Posterior vena cava (tissue), 2 donors: ENCODE results near the gene UBA3. TPM values are rescaled to one million over a fixed set of nuclear protein-coding genes. Genes with fewer than 3 reads are reported as not detected.

ENCODE experiments used
- DNase-seq: peaks from one replicate; pipeline ENCODE4 v3.0.0-alpha.2; 2020; ENCODE audit warnings: low spot score
- intact Hi-C, 2 donors: fragments of 100-400 bp; cut with DNase I; formaldehyde crosslinking; loops; one replicate each; pipeline versions ENCODE4 v1.14.1 to v1.14.2; 2022 to 2023
- total RNA-seq, 2 donors: library from RNA; stranded (reverse); fragmentation: NEBNext Ultra II Directional; extraction: Animal tissue kit (Norgen Biotek cat#: 25700); gene quantifications; one replicate each; pipeline ENCODE4 v1.2.1, GENCODE V29; 2021
- donor health status: DM: yes; HTN: yes; CAD: no.
- donor health status: DM: yes; HTN: yes; CAD: no.

The UBA3 gene
- total RNA-seq, 2 donors from 2014 or later: 53.0 to 57.9 TPM

DNA sequence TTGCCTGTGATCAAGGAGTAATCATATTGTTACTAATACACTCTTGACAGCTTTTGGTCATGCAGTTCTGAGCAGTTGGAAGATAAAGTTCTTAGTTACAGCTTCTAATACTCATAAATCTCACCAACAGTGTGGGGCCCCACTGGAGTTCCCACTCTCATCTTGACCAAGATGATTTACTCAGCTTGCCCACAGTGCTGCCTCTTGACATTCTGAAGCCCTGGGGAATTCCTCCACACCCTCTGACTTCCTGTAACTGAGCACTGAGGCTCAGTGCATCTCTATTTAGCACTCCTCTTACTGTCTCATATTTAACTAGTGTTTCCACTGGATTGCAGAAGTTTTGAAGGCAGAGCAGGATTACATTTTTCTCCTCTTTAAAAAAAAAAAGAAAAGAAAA, 2.6 kb upstream of the UBA3 start:
- intact Hi-C loops: no loop called here
- no peak for DNase-seq

DNA sequence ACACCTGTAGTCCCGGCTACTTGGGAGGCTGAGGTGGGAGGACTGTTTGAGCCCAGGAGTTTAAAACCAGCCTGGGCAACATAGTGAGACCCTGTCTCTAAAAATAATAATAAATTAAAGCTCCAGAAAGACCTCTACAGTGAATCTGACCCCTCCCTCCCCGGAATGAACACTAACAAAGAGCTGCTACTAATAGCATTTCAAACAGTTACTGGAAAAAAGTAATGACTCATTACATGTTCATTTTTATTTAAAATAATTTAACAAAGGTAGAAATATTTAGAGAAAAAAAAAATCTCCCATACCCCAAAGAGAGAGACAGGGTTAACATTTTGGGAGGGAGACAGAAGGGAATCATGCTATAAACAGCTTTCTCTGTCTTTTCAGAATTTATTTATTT, 2.2 kb upstream of the UBA3 start:
- intact Hi-C loops: no loop called here
- DNase-seq: no peak

DNA sequence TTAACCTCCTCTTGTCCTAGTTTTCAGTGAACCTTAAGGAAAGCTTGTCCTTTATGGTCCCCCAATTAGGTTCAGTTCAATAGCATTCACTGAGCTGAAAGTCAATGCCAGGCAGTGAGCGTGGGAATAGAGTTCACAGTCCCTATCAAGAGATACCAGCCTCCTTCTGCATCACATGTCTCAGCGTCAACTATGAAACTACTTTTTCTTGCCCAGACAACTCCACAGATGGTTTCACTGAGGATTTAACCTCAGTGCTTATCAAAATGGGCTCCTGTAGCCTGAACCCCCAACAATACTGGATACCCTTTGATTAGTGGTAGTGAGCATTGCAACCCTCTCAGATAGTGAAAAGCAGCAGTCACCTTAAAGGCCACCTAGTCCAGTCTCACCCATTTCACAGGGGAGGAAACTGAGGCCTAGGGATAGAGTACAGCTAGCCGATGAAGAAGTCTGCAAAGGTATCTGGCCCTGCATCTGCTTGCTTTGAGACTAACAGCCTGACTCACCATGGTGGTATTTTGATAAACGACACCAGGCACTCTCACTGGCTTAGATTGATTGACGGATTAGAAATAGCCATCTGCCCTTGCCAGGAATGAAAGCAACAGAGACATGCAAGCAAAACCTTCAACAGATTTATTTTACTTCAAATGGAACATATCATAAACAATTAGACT, 1.6 kb upstream of the UBA3 start:
- DNase-seq: no peak
- intact Hi-C loops: no loop called here

DNA sequence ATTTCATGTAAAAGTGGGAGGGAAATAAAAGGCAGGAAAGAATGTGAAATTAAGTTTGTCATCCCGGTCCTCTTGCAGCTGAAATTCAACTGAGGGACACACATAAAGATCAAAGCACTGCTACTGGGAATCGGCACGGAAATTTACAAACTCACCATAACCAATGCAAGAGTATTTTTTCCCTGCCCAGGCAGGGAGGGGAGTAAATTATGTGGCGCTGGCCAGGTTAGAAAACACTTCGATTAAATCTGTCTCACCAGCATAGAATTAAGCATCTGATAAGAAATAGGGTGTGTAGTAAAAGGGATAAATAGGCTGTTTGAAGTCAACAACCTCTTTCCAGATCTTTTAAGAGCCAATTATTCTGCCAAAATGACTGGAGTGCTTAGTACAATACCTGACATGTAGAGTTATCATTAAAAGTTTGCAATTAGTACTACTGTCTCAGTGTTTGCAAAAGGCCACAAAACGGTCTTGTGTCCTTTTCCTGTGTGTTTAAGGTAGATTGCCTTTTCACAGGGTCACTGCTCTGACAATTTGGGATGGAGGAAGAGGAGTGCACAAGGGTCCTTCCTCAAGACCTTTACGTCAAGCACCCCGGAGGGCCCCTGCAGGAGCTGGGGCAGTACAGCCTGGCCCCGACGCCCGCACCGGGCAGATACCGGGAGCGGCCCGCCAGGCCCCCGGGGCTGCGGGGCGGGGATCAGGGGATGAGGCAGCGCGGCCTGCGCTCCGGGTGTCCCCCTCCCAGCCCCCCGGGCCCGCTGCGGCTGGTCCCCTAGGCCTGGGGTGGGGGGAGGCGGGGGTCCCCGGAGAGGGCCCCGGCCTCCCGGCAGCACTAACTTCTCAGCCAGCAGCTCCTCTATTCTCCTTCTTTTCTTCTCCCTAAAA, 651 bp downstream of the UBA3 start:
- intact Hi-C loops: no loop called here
- peak; percentile 80 for DNase-seq

DNA sequence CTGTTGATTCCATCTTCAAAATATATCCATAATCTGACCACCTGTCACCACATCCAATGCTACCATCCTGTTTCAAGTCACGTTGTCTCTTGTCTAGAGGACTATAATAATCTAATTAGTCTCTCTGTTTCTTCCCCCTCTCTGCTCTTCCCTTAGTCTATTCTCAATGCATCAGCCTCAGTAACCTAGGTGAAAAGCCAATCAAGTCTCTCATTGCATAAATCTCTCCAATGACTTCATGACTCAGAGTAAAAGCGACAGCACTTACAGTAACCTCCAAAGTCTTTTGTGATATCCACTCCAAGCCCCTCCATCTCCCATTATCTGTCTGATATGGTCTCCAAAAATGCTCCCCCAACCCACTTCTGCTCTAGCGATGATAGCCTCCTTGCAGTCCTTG, 7.2 kb downstream of the UBA3 start:
- intact Hi-C loops: no loop called here
- no peak for DNase-seq

DNA sequence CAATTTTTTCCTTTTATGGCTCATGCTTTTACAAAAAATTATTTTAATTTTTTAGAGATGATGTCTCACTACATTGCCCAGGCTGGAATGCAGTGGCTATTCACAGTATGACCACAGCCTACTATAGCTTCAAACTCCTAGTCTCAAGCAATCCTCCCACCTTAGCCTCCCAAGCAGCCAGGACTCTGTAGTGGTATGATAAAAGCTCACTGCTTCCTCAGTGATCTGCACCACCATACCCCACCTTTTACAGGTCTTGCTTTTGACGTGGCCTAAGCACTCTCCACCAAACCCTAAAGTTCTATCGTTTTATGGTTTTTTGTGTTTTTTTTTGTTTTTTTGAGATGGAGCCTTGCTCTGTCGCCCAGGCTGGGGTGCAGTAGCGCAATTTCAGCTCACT, 14.0 kb downstream of the UBA3 start:
- no peak for DNase-seq
- intact Hi-C loops: no loop called here

DNA sequence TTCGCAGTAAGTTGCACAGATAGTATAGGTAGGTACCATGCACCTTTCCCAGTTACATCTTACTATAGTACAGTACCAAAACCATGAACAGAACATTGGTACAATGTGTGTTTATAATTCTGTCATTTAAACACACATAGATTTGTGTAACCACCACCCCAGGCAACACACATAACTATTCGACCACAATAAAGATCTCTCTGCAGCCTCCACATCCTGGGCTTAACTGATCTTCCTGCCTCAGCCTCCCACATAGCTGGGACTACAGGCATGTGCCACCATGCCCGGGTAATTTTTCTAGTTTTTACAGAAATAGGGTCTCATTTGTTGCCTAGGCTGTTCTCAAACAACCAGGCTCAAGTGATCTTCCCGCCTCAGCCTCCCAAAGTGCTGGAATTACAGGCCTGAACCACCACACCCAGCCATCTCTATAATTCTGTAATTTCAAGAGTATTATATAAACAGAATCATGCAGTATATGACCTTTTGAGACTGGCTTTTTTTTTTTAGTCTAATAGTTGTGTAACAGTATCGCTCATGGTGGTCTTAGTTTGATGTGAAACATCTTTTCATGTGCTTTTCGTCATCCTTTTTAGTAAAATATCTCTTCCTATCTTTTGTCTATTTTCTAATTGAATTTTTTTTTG, 14.7 kb downstream of the UBA3 start:
- intact Hi-C loops: no loop called here
- DNase-seq: no peak

DNA sequence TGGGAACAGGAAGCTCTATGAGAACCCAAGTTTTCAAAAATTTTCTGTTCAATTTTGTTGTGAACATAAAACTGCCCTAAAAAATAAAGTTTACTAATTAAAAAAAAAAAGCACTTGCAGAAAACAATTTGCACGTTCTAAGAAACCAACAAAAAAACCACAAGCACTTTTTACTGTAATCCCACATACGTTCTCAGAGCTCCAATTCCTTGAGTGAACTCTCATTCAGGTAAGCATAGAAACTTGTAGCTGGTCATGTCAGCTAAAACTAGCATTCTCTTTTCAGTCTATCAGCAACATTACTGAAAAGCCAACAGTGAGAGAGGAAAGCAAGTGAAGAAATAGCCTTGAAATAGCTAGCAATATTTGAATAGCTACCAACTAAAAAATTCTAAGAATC, 16.5 kb downstream of the UBA3 start:
- intact Hi-C loops: no loop called here
- DNase-seq: no peak

DNA sequence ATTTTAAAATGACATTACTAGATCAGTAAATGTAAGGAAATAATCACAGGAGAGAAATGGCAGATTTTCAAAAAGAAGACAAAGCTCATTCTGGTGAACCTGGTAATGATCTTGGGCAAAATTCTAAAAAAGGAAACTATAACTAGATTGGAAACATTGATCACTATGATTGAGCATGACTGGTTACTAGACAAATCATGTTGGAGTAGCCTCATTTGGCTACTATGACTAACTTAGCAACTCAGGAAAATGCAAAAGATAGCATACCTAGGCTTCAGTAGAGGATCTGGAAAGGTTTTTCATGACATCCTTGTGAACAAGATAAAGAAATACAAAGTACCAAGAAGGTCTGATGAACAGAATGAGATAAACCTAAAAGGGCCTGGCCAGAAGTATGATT, 20.5 kb downstream of the UBA3 start:
- intact Hi-C loops: no loop called here
- DNase-seq: no peak

DNA sequence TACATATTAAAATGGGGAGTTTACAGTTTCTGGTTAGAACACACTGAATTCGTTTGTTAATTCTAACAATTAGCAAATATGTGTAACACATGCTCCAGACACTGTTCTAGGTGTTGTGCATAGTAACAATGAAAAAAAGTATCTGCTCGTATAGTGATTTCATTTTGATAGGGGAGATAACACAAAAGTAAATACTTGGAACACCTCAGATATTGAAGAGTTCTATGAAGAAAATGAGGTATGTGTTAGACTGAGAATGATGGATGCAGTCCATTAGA, 21.3 kb downstream of the UBA3 start:
- DNase-seq: no peak
- intact Hi-C loops: no loop called here

DNA sequence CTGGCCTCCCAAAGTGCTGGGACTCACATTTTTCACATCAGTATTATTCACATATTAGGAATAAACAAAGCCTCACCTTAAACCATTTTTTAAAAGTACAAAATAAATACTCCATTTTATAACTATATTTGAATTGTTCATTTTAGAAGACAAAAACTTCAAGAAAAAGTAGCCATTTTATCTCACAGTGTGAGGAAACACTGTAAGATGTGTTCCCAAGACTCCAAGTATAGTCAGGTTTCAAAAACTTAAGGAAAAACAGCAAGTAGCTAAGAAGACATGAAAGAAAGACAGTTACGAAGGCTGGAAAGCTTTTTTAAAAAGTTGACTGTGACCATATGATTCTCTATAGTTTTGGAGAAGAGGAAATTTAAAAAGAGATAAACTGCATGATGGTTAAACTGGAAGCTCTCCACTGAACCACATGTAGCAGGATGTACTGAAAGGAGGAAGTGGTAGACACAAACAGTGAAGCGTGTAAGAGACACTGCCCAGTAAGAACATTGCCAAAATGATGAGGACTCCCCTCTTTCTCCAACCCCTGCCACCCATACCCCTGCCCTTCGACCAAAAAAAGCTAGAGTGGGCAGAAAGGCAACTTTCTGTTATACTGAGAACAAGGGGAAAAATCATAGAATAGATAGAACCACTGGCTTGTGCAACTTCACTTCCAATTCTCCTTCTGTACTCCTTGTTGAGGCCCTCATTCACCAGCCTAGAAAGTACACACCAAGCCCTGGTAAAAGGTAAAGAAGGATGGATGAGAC, 21.8 kb downstream of the UBA3 start:
- intact Hi-C loops: no loop called here

DNA sequence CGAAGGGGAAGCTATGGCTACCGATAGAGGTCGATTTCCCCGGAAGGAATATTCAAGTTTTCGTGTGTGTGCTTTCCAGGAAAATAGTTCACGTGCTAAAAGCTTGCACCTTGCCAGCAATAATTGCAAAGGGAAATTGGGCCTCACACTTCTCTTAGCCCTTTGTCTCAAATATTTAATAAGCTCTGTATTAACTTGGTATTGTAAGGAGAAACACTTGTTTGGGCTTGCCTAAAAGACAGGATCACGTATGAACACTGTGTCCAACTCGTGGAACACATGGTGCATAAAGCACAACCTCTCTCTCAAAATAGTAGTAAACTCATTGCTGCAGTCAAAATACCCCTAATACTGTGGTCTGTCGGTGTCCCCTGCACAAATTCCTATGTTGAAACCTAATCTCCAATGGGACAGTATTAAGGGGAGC, 27.7 kb downstream of the UBA3 start:
- intact Hi-C loops: no loop called here
- DNase-seq: no peak

More for the DNA sequence above, 21.8 kb downstream of the UBA3 start:
- no peak for DNase-seq

DNA sequence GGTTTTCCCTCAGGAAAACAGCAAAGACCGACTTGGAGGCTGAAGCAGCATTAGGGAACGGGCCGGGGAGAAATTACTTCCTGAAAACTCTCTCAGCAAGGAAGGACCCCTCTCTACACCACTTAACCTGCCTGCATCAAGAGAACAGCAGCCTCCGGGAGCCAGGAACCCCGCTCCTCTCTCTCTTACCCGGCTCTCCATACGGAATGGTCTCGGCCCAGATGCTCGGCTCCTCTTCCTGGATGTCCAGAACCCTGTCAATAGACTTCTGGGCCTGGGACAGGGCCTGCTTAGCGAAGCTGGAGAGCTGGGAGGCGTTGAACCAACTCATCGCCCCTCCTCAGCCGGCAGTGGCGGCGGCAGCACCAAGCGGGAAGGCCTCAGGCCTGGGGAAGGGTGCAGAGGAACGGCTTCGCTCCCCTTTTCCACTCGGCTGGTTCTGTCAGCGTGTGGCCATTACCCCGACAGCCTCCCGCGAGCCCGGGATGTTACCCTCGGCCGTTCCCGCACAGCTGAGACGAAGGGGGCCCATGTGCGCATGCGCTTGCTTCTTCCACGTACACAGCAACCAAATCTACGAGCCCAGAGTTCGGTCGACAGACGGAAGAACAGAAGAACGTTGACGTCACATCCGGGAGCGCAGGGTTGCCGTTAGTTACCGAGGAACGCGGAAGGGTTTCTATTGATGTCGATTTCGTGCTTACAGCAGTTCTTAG, 28.3 kb downstream of the UBA3 start, which contains the start of gene TMF1:
TMF1 (minus strand) TSS at position 578 of the 716 bp plus-strand sequence; CDS start at position 331, 247 bp downstream.
- DNase-seq: peak; percentile 100
- intact Hi-C loops: no loop called here

DNA sequence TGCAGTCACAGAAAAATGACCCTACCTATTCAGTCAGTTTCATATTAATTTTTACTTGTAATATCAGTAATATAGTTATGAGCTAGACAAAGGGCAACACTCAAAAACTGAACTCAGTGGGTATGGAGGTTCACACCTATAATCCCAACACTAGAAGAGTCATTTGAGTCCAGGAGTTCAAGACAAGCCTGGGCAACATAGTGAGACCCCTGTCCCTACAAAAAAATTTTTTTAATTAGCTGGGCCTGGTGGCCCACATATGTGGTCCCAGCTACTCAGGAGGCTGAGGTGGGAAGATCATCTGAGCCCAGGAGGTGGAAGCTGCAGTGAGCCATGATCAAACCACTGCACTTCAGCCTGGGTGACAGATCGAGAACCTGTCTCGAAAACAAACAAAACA, 31.2 kb downstream of the UBA3 start:
- DNase-seq: no peak
- intact Hi-C loops: loop anchor here in 1 of 2 donors (2.0 kb wide), 1 partner anchor 14 kb away; no protein-coding TSS in a partner anchor

DNA sequence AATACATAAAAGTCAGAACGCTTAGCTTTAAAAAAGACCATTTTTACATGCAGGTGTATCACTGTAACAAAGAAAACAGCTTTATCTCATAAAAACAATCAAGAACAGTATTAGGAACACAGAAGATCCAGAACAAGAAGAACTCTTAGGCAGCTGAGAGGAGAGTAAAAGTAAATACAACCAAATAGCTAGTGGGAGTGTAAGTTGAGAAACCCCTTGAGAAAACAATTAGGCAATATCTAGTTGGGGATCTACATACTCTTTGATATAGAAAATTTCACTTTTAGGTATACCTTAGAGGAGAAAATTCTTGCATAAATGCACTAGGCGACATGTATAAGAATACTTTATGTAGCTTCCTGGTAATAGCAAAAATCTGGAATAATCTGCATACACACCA, 35.6 kb downstream of the UBA3 start:
- DNase-seq: no peak
- intact Hi-C loops: no loop called here

DNA sequence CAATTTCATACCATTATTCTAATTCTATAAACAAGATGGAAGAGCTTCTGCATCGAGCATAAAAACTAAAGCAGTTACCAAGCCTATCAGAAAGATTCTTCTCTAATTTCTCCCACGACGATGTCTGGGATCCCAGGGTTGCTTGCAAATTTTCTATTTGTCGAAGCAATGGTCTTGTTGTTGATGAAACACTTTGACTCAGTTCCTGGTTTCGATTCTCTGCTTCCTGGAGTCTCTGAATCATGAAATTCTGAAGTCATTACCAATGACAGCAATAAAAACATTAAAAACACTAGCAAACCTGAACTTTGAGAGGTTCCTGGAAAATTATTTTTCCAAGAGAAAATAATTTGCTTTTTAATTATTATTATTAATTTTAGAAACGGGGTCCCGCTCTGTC, 46.7 kb downstream of the UBA3 start:
- no peak for DNase-seq

DNA sequence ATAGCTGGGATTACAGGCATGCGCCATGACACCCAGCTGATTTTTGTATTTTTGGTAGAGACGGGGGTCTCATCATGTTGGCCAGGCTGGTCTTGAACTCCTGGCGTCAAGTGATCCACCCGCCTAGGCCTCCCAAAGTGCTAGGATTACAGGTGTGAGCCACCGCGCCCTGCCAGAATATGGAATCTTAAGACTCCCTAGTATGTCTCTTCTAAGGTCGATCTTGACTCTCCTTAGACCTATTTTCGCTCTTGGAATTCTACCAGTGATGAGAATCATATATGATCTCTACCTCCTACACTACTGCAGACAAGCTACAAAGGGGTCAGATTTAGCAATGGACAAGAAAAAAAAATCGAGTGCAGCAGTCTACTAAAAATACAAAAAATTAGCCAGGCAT, 47.4 kb downstream of the UBA3 start:
- no peak for DNase-seq
- intact Hi-C loops: loop anchor here in 1 of 2 donors (5.0 kb wide), 1 partner anchor 790 kb away; no protein-coding TSS in a partner anchor

More for the DNA sequence above, 46.7 kb downstream of the UBA3 start:
- intact Hi-C loops: loop anchor here in 1 of 2 donors (5.0 kb wide), 1 partner anchor 789 kb away; no protein-coding TSS in a partner anchor

DNA sequence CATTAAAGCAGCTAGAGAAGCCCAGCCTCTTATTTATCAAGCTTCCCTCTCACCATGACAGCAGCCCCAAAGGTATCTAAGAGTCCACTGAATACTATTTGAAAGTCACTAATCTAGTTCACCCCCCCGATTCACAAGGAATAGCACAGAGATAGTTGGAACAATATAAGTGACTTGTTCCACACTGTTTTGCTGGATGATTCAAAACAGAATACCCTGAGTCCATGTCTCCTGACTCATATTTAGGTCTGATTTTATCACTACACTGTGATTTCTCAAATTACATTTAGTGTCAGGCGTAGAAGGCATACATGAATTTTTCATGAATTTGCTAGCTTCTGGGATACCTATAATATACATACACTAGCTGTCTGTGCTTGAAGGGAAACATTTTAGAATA, 48.0 kb downstream of the UBA3 start:
- intact Hi-C loops: loop anchor here in 1 of 2 donors (5.0 kb wide), 1 partner anchor 790 kb away; no protein-coding TSS in a partner anchor
- DNase-seq: no peak

DNA sequence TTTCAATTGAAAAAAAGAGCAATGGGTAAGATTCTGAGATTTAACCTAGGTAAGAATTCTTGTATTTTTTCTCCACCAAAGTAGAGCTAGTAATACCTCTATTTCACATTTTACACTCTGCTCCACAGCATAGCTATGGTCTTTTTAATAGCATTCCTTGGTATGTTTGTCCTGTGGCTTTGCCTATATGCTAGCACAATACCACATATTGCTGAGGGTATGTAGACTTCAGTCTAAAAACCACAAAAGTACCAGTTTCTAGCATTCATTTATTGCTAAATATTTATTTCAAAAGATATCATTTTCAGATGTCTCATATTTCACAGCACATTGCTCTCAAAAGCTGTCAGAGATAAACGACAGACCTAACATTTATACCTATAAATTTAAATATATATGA, 48.5 kb downstream of the UBA3 start:
- intact Hi-C loops: loop anchor here in 1 of 2 donors (5.0 kb wide), 1 partner anchor 791 kb away; no protein-coding TSS in a partner anchor
- no peak for DNase-seq
